Measurements from ENCODE around the gene LYPLA2.
"Not testable (repeated sequence)": the region's sequence is repeated elsewhere in the genome, so short reads cannot be mapped to it uniquely, and the experiment has no call there.

The LYPLA2 gene

GRCh38 chr1:23801338-23801748, 10.4 kb downstream of the LYPLA2 start:
- no peak for DNase-seq (ENCODE audit: low read depth in 2 of 2)

DNA sequence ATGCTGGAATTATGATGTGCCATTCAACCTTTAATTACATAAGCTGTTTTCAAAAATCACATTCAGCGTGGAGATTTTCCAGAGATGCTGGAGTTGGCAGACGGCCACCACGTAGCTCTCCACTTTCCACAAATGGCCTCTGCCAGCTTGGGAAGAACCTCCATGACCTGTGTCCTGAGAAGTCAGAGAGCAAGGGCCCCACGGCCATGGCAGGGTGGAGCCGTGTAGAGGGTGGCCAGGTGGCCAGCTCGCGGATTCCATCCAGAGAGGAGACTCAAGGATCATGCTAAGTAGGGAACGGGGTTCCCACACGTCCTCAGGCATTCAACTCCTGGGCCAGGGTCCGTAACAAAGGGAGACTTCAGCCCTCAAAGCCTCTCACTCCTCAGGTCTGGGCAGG, 10.9 kb downstream of the LYPLA2 start:
- no peak for DNase-seq (ENCODE audit: low read depth in 2 of 2)

DNA sequence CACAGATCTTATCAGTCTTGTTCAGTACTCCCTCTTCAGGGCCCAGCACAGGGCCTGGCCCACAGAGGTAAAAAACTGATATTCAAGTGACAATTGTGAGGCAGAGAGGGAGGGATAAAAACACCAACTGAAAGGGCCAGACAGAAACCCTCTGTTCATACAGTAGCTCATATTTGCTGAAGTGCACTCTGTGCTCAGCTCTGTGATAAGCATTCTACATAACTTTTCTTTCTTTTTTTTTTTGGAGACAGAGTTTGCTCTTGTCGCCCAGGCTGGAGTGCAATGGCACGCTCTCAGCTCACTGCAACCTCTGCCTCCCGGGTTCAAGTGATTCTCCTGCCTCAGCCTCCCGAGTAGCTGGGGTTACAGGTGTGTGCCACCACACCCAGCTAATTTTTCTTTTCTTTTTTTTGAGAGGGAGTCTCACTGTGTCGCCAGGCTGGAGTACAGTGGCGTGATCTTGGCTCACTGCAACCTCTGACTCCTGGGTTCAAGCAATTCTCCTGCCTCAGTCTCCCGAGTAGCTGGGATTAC, 11.9 kb downstream of the LYPLA2 start:
- DNase-seq (ENCODE audit: low read depth in 2 of 2) = not testable (repeated sequence)

- DNase-seq (ENCODE audit: low read depth in 2 of 2) = no peak
Measured at GRCh38 chr1:23803674-23804073, 12.7 kb downstream of the LYPLA2 start.

DNA sequence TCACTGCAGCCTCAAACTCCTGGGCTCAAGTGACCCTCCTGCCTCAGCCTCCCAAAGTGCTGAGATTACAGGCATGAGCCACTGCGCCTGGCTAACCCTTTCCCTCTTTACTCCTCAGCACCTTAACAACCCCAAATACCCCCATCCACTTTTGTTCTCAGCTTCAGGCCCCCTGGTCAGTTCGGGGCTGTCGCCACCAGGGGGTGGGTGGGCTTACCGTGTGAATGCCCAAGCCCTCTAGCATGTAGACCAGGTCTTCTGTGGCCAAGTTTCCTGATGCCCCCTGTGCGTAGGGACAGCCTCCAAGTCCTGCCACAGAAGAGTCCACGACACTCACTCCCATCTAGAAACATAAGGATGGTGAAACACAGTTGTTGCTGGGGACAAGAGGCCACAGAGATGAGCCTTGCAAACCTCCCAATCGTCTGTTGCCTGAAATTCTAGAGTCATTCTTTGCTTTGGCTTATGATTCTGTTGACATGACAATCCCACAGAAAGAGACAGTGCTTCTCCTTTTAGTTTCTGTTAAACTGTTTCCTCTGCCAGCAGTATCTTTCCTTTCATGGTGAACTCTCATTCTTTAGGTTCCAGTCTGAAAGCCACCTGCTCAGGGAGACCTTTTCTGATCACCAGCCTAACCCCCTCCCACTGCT, 13.4 kb downstream of the LYPLA2 start:
- DNase-seq (ENCODE audit: low read depth in 2 of 2) = no peak

- DNase-seq (ENCODE audit: low read depth in 2 of 2) = no peak
Measured at GRCh38 chr1:23805025-23805424, 14.1 kb downstream of the LYPLA2 start.

GRCh38 chr1:23806280-23806679, 15.3 kb downstream of the LYPLA2 start:
- no peak for DNase-seq (ENCODE audit: low read depth in 2 of 2)

DNA sequence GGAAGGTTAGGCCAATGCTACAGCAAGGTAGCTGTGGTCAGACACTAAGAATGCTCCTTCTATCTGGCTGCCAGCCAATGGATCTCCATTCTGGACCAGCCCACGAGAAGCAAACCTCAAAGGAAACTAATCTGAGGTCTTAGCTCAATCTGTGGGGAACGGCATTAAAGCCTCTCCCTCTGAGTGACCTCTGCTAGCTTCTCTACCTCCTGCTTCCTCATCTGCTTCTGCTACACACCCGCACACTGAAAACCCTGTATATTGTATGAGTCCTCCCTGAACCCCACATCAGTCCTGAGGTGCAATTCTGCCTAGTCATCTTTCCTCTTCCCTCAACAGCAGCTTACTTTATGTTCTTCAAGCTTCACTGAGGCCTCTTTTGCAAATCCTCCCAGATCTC, 16.5 kb downstream of the LYPLA2 start:
- no peak for DNase-seq (ENCODE audit: low read depth in 2 of 2)

GRCh38 chr1:23809751-23810171, 18.8 kb downstream of the LYPLA2 start:
- DNase-seq (ENCODE audit: low read depth in 2 of 2) = peak; percentile 45 to 63

DNA sequence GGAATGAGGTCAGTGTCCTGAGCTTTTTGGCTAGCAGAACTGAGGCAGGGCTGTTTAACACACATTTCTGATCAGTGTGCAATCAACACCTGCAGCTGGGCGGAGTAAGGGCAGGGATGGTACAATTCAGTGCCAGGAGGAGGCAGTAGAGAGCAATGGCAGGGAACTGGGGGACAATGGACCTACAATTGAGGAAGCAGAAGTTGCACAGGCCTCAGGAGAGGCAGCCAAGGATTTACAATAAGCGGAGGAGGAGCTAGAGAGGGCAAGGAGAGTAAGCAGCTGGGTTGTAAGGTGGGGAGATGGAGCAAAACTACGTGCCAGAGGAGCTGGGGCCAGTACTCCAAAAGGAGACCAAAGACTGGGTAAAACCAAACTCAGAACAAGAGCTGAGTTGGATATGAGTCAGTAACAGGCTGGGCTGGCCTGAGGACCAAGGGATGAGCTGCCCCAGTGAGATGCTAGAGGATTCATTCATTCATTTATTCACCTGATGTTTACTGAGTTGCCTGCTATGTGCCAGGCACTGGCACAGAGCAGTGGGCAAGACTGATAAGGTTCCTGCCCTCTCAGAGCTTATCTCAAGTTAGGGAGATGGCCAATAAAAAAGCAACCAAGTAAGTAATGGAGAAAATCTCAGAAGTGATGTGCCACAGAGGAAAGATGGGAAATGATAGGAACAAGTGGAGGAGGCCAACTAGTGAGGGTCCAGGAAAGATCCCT, 20.0 kb downstream of the LYPLA2 start:
- DNase-seq (ENCODE audit: low read depth in 2 of 2) = no peak

DNA sequence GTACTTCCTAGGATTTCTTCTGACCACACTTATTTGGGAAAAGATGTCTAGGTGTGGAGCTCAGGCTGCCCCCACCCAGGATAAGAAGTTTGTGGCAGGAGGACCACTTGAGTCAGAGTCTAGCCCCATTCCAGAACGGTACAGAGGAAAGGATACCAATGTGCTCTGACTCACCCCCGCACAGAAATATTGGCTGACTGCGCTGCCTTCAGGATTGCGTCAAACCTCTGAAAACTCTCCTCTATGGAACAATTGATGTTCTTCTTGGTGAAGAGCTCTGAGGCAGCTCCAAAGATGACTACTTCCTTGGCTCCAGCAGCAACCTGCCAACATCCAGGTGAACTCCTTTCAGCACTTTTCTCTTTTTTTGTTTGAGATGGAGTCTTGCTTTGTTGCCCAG, 23.1 kb downstream of the LYPLA2 start:
- DNase-seq (ENCODE audit: low read depth in 2 of 2) = no peak

DNA sequence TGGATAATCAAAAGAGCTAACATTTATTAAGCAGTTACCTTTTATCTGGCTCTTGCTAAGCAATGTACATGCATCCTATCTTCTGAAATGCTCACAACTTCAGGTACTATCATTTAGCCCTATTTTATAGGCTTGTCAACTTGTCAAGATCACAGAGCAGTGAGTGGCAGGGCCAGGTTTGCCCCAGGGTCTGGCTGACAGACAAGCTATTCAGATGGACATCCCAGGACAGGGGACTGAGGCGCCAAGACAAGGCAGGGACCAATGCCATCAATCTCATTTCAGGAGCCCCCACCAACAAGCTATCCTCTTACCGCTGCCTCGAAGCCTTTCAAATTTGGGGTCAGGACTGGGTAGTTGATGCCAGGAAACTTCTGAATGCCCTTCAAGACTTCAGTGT, 25.4 kb downstream of the LYPLA2 start:
- no peak for DNase-seq (ENCODE audit: low read depth in 2 of 2)

GRCh38 chr1:23816906-23817305, 26.0 kb downstream of the LYPLA2 start:
- DNase-seq (ENCODE audit: low read depth in 2 of 2) = no peak

- no peak for DNase-seq (ENCODE audit: low read depth in 2 of 2)
Measured at GRCh38 chr1:23817633-23818032, 26.7 kb downstream of the LYPLA2 start.

DNA sequence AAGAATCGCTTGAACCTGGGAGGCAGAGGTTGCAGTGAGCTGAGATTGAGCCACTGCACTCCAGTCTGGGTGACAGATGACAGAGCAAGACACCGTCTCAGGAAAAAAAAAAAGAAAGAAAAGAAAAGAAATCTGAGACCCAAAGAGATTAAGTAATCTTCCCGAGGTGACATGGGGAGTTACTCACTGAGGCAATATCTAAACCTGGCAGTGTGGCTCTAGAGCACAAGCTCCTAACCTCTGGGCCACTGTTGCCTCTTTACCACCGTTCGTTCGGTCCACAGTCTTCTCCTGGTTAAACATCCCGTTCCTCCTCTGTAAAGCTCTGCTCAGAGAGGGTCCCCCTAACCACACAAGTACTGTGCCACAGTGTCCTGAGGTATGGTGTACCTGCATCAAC, 32.8 kb downstream of the LYPLA2 start:
- no peak for DNase-seq (ENCODE audit: low read depth in 2 of 2)

GRCh38 chr1:23824711-23825075, 33.7 kb downstream of the LYPLA2 start:
- DNase-seq (ENCODE audit: low read depth in 2 of 2) = no peak

- peak; percentile 72 to 76 for DNase-seq (ENCODE audit: low read depth in 2 of 2)
Measured at GRCh38 chr1:23825076-23825761, 34.3 kb downstream of the LYPLA2 start, which contains the start of gene HMGCL. Gene HMGCL, minus strand, starts transcription at chr1:23825429. Its CDS starts 14 bp downstream, at chr1:23825415.

DNA sequence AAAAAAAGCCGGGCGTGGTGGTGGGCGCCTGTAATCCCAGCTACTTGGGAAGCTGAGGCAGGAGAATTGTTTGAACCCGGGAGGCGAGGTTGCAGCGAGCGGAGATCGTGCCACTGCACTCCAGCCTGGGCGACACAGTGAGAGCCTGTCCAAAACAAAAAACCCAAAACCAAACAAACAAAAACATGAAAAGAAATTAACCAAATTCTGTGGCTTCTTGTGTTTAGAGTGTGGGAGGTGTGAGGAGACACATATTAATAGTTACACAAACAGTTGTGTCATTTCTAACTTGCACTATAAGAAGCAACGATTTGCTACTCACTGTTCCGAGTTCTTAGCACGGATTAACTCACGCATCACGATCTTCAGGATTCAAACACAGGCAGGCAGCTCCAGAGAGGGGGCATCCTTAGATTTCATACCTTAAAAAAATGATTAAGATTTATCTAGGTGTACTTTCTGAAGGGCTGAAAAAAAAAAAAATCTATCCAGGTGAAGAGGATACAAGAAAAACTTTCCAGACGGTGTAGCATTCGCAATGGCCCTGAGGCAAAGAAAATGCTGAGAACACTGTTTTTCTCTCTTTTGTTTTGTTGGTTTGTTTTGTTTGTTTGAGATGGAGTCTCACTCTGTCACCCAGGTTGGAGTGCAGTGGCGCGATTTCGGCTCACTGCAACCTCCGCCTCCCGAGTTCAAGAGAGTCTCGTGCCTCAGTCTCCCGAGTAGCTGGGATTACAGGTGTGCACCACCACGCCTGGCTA, 35.0 kb downstream of the LYPLA2 start:
- no peak for DNase-seq (ENCODE audit: low read depth in 2 of 2)

GRCh38 chr1:23826590-23826989, 35.6 kb downstream of the LYPLA2 start:
- not testable (repeated sequence) for DNase-seq (ENCODE audit: low read depth in 2 of 2)

DNA sequence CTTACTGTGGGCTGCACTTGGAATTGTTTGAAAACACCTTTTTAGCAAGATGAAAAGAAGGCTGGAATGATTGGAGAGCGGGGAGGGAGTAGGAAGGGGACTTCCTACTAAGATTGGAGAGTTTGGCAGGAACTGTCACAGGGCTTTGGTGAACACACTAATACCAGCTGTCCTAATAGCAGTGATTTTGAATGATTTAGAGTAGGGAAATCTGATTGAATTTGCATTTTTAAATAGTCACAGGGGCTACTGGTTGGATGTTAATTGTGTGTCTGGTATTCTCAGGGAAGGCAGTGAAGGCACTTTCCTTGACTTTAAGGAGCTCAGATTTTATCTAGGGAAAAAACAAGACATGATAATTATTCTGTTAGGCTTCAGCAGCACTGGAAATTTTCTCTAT, 36.8 kb downstream of the LYPLA2 start:
- DNase-seq (ENCODE audit: low read depth in 2 of 2) = no peak

DNA sequence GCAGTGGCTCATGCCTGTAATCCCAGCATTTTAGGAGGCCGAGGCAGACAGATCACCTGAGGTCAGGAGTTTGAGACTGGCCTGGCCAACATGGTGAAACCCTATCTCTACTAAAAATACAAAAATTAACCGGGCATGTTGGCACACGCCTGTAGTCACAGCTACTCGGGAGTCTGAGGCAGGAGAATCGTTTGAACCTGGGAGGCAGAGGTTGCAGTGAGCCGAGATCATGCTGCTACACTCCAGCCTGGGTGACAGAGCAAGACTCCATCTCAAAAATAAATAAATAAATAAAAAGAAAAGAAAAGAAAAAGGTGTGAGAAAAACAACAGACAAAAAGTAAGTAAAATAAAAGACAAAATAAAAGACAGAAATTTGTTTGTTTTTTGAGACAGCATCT, 43.2 kb downstream of the LYPLA2 start:
- DNase-seq (ENCODE audit: low read depth in 2 of 2) = not testable (repeated sequence)

- no peak for DNase-seq (ENCODE audit: low read depth in 2 of 2)
Measured at GRCh38 chr1:23836037-23836436, 45.1 kb downstream of the LYPLA2 start.

Measured in activated CD8-positive, alpha-beta memory T cell treated with anti-CD3 and anti-CD28 coated beads for 4 hours (primary cell).